ENCODE data around the gene ADGRV1.

ADGRV1 gene

GRCh38 chr5:91007251-91007650 is 448.7 kb downstream of the ADGRV1 start:
- Histone ChIP-seq H3K79me2 (ENCODE audit: insufficient read depth, low read length) (no peaks in the 10 kb centered on the region), H2AFZ (ENCODE audit: low read depth, low read length) (no peak overlapping the region), H3K4me2 (ENCODE audit: insufficient read depth, low read length) (no peak overlapping the region), H3K9me3 (ENCODE audit: insufficient read depth, low read length, severe bottlenecking) (no peaks in the 10 kb centered on the region), H4K20me1 (ENCODE audit: insufficient read depth, low read length) (no peaks in the 10 kb centered on the region), H3K4me3 (ENCODE audit: low read depth in 1 of 2, low read length in 2 of 2) (no peak overlapping the region), H3K27me3 (ENCODE audit: insufficient read depth, low read length, poor library complexity) (no peaks in the 10 kb centered on the region), H3K9ac (ENCODE audit: low read depth, low read length) (no peak overlapping the region), H3K36me3 (ENCODE audit: insufficient read depth, low read length) (no peaks in the 10 kb centered on the region), H3K4me1 (ENCODE audit: insufficient read depth, low read length) (no peaks in the 10 kb centered on the region), H3K27ac (ENCODE audit: low read length) (no peak overlapping the region)
- ATAC-seq (ENCODE audit: insufficient read depth, low read depth) (no peak), DNase-seq (no peak)
- TF ChIP-seq, protein P1, sequence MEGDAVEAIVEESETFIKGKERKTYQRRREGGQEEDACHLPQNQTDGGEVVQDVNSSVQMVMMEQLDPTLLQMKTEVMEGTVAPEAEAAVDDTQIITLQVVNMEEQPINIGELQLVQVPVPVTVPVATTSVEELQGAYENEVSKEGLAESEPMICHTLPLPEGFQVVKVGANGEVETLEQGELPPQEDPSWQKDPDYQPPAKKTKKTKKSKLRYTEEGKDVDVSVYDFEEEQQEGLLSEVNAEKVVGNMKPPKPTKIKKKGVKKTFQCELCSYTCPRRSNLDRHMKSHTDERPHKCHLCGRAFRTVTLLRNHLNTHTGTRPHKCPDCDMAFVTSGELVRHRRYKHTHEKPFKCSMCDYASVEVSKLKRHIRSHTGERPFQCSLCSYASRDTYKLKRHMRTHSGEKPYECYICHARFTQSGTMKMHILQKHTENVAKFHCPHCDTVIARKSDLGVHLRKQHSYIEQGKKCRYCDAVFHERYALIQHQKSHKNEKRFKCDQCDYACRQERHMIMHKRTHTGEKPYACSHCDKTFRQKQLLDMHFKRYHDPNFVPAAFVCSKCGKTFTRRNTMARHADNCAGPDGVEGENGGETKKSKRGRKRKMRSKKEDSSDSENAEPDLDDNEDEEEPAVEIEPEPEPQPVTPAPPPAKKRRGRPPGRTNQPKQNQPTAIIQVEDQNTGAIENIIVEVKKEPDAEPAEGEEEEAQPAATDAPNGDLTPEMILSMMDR (IDR thresholded peaks at IDR 0.05; ENCODE audit: borderline replicate concordance, extremely low read depth, low read length, poor library complexity, severe bottlenecking), result no peak
- no peak for TF ChIP-seq EZH2 (IDR thresholded peaks at IDR 0.05; ENCODE audit: borderline replicate concordance, low read depth, low read length, severe bottlenecking)

DNA sequence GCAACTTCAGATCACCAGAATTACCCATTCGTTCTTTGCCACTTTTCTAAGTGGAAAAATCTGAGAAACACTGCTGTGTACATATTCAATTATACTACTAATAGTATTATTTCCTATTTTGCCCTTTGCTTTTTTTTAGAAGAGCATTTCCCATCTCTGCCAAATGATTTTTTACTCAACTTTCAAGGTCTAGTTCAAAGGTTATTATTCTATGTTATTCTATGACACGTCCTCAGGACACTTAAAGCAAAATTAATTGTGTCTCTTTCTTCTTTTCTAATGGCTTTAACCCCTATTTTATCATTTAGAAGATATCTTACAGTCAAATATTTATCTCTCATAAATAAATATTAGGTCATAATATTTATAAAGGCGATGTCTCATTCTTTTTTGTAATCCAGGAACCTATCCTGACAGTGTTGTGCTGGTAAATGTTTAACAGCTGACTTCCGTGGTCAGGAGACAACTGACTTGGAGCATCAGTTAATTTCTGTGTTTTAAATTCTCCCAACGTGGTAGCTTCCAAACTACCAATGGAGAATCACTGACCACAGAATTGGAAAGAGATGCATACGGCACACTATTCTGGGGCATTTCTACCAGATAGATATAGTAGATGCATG is 449.3 kb downstream of the ADGRV1 start:
- Histone ChIP-seq H3K4me2 (ENCODE audit: insufficient read depth, low read length) (no peak overlapping the region), H3K27ac (ENCODE audit: low read length) (no peak overlapping the region), H3K4me1 (ENCODE audit: insufficient read depth, low read length) (no peaks in the 10 kb centered on the region), H3K4me3 (ENCODE audit: low read depth in 1 of 2, low read length in 2 of 2) (no peak overlapping the region), H3K9ac (ENCODE audit: low read depth, low read length) (no peak overlapping the region), H3K79me2 (ENCODE audit: insufficient read depth, low read length) (no peaks in the 10 kb centered on the region), H4K20me1 (ENCODE audit: insufficient read depth, low read length) (no peaks in the 10 kb centered on the region), H3K36me3 (ENCODE audit: insufficient read depth, low read length) (no peaks in the 10 kb centered on the region), H3K27me3 (ENCODE audit: insufficient read depth, low read length, poor library complexity) (no peaks in the 10 kb centered on the region), H2AFZ (ENCODE audit: low read depth, low read length) (no peak overlapping the region), H3K9me3 (ENCODE audit: insufficient read depth, low read length, severe bottlenecking) (no peaks in the 10 kb centered on the region)
- DNase-seq (no peak), ATAC-seq (ENCODE audit: insufficient read depth, low read depth) (no peak)
- TF ChIP-seq EZH2 (IDR thresholded peaks at IDR 0.05; ENCODE audit: borderline replicate concordance, low read depth, low read length, severe bottlenecking), result no peak
- TF ChIP-seq, protein P1 (IDR thresholded peaks at IDR 0.05; ENCODE audit: borderline replicate concordance, extremely low read depth, low read length, poor library complexity, severe bottlenecking), result no peak

DNA sequence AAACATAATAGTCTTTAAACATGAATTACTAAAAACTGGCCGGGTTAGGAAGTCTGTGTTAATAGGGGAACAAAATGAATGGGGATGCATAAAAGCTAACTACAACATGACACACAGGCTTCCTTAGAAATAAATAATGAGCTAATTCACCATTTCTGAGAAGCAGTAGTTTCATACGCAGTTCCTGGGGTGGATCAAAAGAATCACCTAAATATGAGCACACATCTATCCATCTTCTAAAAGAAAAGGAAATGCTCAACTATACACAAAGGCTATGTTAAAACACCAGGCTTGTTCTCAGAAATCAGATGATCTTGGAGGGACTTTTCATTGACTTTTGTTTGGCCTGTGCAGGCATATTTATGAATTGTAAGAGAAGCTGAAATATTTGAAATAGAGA is 451.5 kb downstream of the ADGRV1 start:
- H3K27me3 ChIP-seq (ENCODE audit: insufficient read depth, low read length, poor library complexity), result no peaks in the 10 kb centered on the region
- no peaks in the 10 kb centered on the region for H4K20me1 ChIP-seq (ENCODE audit: insufficient read depth, low read length)
- ATAC-seq (ENCODE audit: insufficient read depth, low read depth) (no peak), DNase-seq (no peak)
- H3K4me2 ChIP-seq (ENCODE audit: insufficient read depth, low read length), result no peak overlapping the region
- no peak for TF ChIP-seq EZH2 (IDR thresholded peaks at IDR 0.05; ENCODE audit: borderline replicate concordance, low read depth, low read length, severe bottlenecking)
- TF ChIP-seq, protein P1 (IDR thresholded peaks at IDR 0.05; ENCODE audit: borderline replicate concordance, extremely low read depth, low read length, poor library complexity, severe bottlenecking), result no peak
- no peak overlapping the region for H3K9ac ChIP-seq (ENCODE audit: low read depth, low read length)
- no peaks in the 10 kb centered on the region for H3K36me3 ChIP-seq (ENCODE audit: insufficient read depth, low read length)
- H3K4me3 ChIP-seq (ENCODE audit: low read depth in 1 of 2, low read length in 2 of 2), result no peak overlapping the region
- peaks cover 4% of the 10 kb centered on the region for H3K9me3 ChIP-seq (ENCODE audit: insufficient read depth, low read length, severe bottlenecking)
- no peak overlapping the region for H3K27ac ChIP-seq (ENCODE audit: low read length)
- H2AFZ ChIP-seq (ENCODE audit: low read depth, low read length), result no peak overlapping the region
- no peaks in the 10 kb centered on the region for H3K79me2 ChIP-seq (ENCODE audit: insufficient read depth, low read length)
- no peaks in the 10 kb centered on the region for H3K4me1 ChIP-seq (ENCODE audit: insufficient read depth, low read length)

Measured in DND-41 (cell line).